ENCODE results near the gene RELT.

RELT gene

DNA sequence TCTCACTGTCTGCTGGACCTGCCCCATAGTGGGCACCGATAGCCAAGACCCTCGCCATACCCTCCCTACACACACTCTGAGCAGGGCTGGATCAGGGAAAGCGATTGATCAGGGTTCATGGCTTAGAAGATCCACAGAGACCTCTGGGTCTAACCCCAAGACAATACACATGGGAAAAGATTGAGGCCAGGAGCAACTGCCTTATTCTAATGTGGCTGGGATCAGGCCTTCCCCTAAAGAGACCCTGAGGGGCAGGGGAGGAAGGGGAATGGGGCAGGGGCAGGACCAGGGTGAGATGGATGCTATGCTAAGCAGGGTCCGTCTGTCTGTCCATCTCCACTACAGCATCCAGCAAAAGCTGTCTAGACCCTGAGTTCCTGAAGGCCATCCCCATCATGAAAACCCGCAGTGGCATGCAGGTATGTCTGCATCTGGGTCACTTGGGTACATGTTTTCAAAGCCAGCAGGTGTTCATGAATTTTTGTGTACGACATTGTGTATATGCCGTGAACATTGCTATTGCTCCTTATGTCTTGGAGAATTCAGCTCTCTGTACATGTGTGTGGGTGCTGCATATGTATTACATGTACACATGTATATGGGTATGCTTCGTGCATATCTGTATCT is 15.3 kb upstream of the RELT start:
- TF ChIP-seq, protein P1, sequence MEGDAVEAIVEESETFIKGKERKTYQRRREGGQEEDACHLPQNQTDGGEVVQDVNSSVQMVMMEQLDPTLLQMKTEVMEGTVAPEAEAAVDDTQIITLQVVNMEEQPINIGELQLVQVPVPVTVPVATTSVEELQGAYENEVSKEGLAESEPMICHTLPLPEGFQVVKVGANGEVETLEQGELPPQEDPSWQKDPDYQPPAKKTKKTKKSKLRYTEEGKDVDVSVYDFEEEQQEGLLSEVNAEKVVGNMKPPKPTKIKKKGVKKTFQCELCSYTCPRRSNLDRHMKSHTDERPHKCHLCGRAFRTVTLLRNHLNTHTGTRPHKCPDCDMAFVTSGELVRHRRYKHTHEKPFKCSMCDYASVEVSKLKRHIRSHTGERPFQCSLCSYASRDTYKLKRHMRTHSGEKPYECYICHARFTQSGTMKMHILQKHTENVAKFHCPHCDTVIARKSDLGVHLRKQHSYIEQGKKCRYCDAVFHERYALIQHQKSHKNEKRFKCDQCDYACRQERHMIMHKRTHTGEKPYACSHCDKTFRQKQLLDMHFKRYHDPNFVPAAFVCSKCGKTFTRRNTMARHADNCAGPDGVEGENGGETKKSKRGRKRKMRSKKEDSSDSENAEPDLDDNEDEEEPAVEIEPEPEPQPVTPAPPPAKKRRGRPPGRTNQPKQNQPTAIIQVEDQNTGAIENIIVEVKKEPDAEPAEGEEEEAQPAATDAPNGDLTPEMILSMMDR (IDR thresholded peaks at IDR 0.05; ENCODE audit: low read depth, low read length, poor library complexity, severe bottlenecking): peak; percentile 3
- TF ChIP-seq EZH2phosphoT487 (IDR thresholded peaks at IDR 0.05; ENCODE audit: borderline replicate concordance, low read length): no peak
- H3K79me2 ChIP-seq (ENCODE audit: control insufficient read depth, low read length): no peaks in the 10 kb centered on the region
- H3K36me3 ChIP-seq (ENCODE audit: control insufficient read depth, low read length): no peaks in the 10 kb centered on the region
- H3K27me3 ChIP-seq (ENCODE audit: control insufficient read depth, low read length): no peaks in the 10 kb centered on the region
- H3F3A ChIP-seq (ENCODE audit: control insufficient read depth, insufficient read depth): peaks cover 4% of the 10 kb centered on the region; the same call in 1 of the 2 replicates
- no peaks in the 10 kb centered on the region for H3K9me2 ChIP-seq (replicated peaks; ENCODE audit: control insufficient read depth, low read length)
- H3K4me2 ChIP-seq (ENCODE audit: low read length): no peak overlapping the region
- H3K4me3 ChIP-seq (ENCODE audit: low read length): no peak overlapping the region
- peaks cover 21% of the 10 kb centered on the region for H3K4me1 ChIP-seq (ENCODE audit: control insufficient read depth, low read length)
- no peaks in the 10 kb centered on the region for H3K9me3 ChIP-seq (ENCODE audit: control insufficient read depth, insufficient read depth, low read length)
- H3K27ac ChIP-seq (ENCODE audit: low read depth, low read length): no peak overlapping the region
- no peaks in the 10 kb centered on the region for H4K20me1 ChIP-seq (ENCODE audit: control insufficient read depth, insufficient read depth, low read depth, low read length)

DNA sequence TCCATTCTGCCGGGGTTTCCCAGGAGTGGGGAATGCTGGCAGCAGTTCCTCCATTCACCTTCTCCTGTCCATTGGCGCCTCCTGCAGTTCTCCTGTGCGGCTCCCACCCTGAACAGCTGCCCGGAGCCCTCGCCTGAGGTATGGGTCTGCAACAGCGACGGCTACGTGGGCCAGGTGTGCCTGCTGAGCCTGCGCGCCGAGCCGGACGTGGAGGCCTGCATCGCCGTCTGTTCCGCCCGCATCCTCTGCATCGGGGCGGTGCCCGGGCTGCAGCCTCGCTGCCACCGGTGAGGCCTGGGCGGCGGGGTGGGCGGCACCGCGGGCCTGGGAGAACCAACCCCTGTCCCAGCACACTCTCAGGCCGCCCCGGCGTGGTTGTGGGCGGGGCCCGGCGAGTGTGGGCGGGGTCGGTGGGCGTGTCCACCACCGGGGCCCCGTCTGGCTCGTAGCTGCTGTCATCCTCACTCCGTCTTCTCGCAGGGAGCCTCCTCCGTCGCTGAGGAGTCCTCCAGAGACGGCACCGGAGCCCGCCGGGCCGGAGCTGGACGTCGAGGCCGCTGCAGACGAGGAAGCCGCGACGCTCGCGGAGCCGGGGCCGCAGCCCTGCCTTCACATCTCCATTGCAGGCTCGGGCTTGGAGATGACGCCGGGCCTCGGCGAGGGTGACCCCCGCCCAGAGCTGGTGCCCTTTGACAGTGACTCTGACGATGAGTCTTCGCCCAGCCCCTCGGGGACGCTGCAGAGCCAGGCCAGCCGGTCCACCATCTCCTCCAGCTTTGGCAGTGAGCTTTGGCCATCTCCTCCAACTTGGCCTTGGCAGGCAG is 14.0 kb upstream of the RELT start:
- TF ChIP-seq, protein P1 (IDR thresholded peaks at IDR 0.05; ENCODE audit: low read depth, low read length, poor library complexity, severe bottlenecking): no peak
- TF ChIP-seq EZH2phosphoT487 (IDR thresholded peaks at IDR 0.05; ENCODE audit: borderline replicate concordance, low read length): no peak
- H3K9me2 ChIP-seq (replicated peaks; ENCODE audit: control insufficient read depth, low read length): no peaks in the 10 kb centered on the region
- H3K27ac ChIP-seq (ENCODE audit: low read depth, low read length): no peak overlapping the region
- H3K4me2 ChIP-seq (ENCODE audit: low read length): no peak overlapping the region
- H3K27me3 ChIP-seq (ENCODE audit: control insufficient read depth, low read length): no peaks in the 10 kb centered on the region
- H3F3A ChIP-seq (ENCODE audit: control insufficient read depth, insufficient read depth): peaks cover 4% of the 10 kb centered on the region; the same call in 1 of the 2 replicates
- no peak overlapping the region for H3K4me3 ChIP-seq (ENCODE audit: low read length)
- H3K36me3 ChIP-seq (ENCODE audit: control insufficient read depth, low read length): no peaks in the 10 kb centered on the region
- H3K79me2 ChIP-seq (ENCODE audit: control insufficient read depth, low read length): no peaks in the 10 kb centered on the region
- no peaks in the 10 kb centered on the region for H4K20me1 ChIP-seq (ENCODE audit: control insufficient read depth, insufficient read depth, low read depth, low read length)
- no peaks in the 10 kb centered on the region for H3K9me3 ChIP-seq (ENCODE audit: control insufficient read depth, insufficient read depth, low read length)
- peaks cover 34% of the 10 kb centered on the region for H3K4me1 ChIP-seq (ENCODE audit: control insufficient read depth, low read length)

DNA sequence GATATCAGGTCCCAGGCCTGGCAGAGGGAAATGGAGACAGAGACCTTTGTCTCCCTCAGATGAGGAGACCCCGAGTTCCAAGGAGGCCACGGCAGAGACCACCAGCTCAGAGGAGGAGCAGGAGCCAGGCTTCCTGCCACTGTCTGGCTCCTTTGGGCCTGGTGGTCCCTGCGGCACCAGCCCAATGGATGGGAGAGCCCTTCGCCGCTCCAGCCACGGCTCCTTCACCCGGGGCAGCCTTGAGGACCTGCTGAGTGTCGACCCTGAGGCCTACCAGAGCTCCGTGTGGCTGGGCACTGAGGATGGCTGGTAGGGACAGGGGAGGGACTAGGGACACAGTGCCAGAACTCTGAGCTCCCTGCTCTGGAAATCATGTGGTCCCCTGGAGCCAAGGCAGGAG is 13.1 kb upstream of the RELT start:
- no peak overlapping the region for H3K27ac ChIP-seq (ENCODE audit: low read depth, low read length)
- H3K9me2 ChIP-seq (replicated peaks; ENCODE audit: control insufficient read depth, low read length): no peaks in the 10 kb centered on the region
- no peak overlapping the region for H3K4me3 ChIP-seq (ENCODE audit: low read length)
- no peak overlapping the region for H3K4me2 ChIP-seq (ENCODE audit: low read length)
- H4K20me1 ChIP-seq (ENCODE audit: control insufficient read depth, insufficient read depth, low read depth, low read length): no peaks in the 10 kb centered on the region
- peaks cover 4% of the 10 kb centered on the region; the same call in 1 of the 2 replicates for H3F3A ChIP-seq (ENCODE audit: control insufficient read depth, insufficient read depth)
- no peaks in the 10 kb centered on the region for H3K9me3 ChIP-seq (ENCODE audit: control insufficient read depth, insufficient read depth, low read length)
- no peaks in the 10 kb centered on the region for H3K36me3 ChIP-seq (ENCODE audit: control insufficient read depth, low read length)
- no peaks in the 10 kb centered on the region for H3K27me3 ChIP-seq (ENCODE audit: control insufficient read depth, low read length)
- TF ChIP-seq, protein P1 (IDR thresholded peaks at IDR 0.05; ENCODE audit: low read depth, low read length, poor library complexity, severe bottlenecking): no peak
- TF ChIP-seq EZH2phosphoT487 (IDR thresholded peaks at IDR 0.05; ENCODE audit: borderline replicate concordance, low read length): no peak
- peaks cover 44% of the 10 kb centered on the region for H3K4me1 ChIP-seq (ENCODE audit: control insufficient read depth, low read length)
- H3K79me2 ChIP-seq (ENCODE audit: control insufficient read depth, low read length): no peaks in the 10 kb centered on the region

Measured in DOHH2 (cell line).